Activated T-cell treated with anti-CD3 and anti-CD28 coated beads, Interleukin-2, amount 50 U/mL, for 24 hours (primary cell): ENCODE measurements around the gene RNF186.
A peak's percentile ranks its signal among the peaks of the same experiment; 100 is the strongest.

Experiments
- DNase-seq: peaks from one replicate; pipeline ENCODE4 v3.0.0-alpha.2; 2020
- H3K27ac Mint-ChIP-seq: 2 replicates; pipeline ENCODE4 v1.8.0; 2020; ENCODE audit warnings: mild to moderate bottlenecking, mixed read lengths
- H3K27me3 Mint-ChIP-seq: 2 replicates; pipeline ENCODE4 v1.8.0; 2020; ENCODE audit warnings: mixed read lengths
- H3K36me3 Mint-ChIP-seq: 2 replicates; pipeline ENCODE4 v1.8.0; 2020; ENCODE audit warnings: low read depth, mixed read lengths
- H3K4me1 Mint-ChIP-seq: 2 replicates; pipeline ENCODE4 v1.8.0; 2020; ENCODE audit warnings: low read depth, mixed read lengths
- H3K4me3 Mint-ChIP-seq: 2 replicates; pipeline ENCODE4 v1.8.0; 2020; ENCODE audit warnings: mild to moderate bottlenecking, moderate library complexity, mixed read lengths
- H3K9me3 Mint-ChIP-seq: 2 replicates; pipeline ENCODE4 v1.8.0; 2020; ENCODE audit warnings: mixed read lengths

Gene RNF186

DNA sequence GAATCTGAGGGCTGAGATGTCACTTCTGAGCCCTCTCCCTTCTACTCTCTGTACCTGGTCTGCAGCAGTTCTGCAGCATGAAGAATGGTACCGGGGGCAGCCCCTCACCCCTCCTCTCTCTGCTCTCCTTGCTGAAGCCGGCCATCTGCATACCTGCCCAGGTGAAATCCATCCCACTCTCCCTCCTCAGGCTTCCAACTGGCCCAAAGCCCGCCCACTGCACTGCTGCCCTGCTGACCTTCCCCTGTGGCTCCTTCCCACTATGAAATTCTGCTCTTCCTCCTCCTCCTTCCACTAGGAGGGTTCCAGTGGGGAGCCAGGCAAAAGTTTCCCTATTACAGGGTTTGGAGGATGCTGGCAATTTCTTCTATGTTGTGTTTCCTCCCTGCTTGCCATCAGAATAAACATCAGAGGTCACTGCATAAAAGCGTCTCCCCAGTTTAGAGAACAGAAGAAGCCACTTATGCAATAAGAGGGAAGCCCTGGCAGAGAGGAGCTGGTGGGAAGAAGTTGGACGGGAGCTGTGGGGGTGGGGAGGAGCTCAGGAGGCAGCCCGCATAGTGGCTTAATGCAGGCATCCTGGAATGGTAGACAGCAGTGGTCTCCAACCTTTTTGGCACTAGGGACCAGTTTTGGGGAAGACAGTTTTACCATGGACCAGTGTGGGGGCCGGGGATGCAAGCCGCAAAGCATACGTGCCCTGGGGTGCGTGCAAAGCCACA is 45.7 kb downstream of the RNF186 start:
- H3K36me3 Mint-ChIP-seq = peaks cover 65% of the 10 kb centered on the region
- H3K9me3 Mint-ChIP-seq = no peaks in the 10 kb centered on the region
- no peak overlapping the region for H3K4me3 Mint-ChIP-seq
- no peaks in the 10 kb centered on the region for H3K27me3 Mint-ChIP-seq
- H3K27ac Mint-ChIP-seq = no peak overlapping the region
- H3K4me1 Mint-ChIP-seq = peaks cover 21% of the 10 kb centered on the region
- DNase-seq = no peak

DNA sequence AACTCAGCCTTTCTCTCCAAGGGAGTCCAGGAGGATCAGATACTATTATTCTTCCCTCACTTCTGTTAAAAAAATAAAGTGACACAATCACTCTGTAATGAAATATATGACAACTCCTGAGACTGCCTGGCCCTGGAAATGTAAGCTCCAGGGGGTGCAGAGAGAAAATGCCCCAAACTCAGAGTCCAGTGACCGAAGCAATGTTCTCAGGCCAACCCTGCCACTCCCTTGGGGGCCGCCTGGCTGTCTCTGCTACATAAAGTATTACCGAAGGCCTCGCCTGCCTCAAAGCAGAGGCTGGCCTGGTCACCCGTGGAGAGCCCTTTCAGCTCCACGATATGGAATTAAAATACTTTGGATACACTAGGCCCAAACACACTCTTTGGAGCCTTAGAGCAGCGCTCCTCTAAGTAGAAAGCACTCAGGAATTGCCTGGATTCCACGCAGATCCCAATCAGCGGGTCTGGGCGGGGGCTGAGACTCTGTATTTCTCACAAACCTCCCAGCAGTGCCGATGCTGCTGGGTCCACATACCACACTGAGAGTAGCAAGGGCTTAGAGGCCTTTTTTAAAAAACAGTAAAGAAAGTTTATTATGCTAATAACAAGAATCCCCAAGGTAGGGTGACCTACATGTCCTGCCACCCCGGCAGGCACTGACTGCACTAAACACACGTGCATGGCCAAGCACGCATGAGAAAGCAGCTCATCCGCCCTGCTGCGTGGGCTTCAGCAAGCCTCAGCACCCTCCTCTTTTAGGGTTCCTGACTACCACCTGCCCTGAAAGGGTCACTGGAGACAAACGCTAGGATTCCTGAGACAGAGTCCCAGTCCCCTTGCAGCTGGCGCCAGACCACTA is 46.5 kb downstream of the RNF186 start:
- no peak overlapping the region for H3K27ac Mint-ChIP-seq
- no peak for DNase-seq
- H3K27me3 Mint-ChIP-seq = no peaks in the 10 kb centered on the region
- H3K9me3 Mint-ChIP-seq = no peaks in the 10 kb centered on the region
- no peak overlapping the region for H3K4me3 Mint-ChIP-seq
- peaks cover 23% of the 10 kb centered on the region for H3K4me1 Mint-ChIP-seq
- peaks cover 60% of the 10 kb centered on the region for H3K36me3 Mint-ChIP-seq

DNA sequence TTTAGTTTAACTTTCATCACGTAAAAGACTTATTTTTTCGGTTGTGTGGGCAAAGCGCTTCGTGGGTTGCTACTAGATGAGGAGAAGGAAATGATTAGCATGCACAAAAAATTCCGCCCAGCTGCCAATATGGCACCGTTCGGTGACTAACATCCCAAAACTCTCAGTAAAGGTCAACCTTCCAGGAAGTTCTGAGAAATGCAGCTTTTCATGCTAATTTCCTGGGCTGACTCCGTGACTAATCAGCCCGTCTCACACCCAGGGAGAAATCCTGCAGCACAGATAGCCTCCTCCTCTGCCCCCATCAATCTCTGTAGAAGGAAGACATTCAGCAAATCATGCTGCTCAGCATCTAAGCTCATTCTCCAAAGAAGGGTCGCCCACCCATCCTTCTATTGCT is 49.5 kb downstream of the RNF186 start:
- peaks cover 23% of the 10 kb centered on the region for H3K4me1 Mint-ChIP-seq
- no peaks in the 10 kb centered on the region for H3K27me3 Mint-ChIP-seq
- H3K36me3 Mint-ChIP-seq = peaks cover 40% of the 10 kb centered on the region
- no peak overlapping the region for H3K4me3 Mint-ChIP-seq
- no peaks in the 10 kb centered on the region for H3K9me3 Mint-ChIP-seq
- H3K27ac Mint-ChIP-seq = peak overlapping the region; percentile 66
- peak; percentile 44 for DNase-seq

DNA sequence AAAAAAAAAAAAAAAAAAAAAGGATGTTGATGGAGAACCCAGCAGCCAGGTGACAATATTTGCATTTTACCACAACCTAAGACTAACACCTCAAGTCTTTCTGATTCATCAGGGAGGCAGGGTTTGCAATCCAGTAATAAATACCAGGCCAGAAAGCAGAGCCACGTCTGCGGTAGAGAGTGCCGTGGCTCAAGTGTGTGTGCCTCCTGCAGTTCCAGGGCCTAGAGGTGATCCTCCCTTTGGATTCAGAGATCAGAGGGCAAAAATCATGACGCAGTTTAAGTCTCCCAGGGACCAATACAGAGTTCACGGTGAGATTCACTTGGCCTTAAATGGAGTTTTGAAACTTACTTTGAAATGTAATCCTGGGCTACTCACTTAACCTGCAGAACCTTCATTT is 50.2 kb downstream of the RNF186 start:
- peak overlapping the region; percentile 66 for H3K27ac Mint-ChIP-seq
- peaks cover 33% of the 10 kb centered on the region for H3K36me3 Mint-ChIP-seq
- no peaks in the 10 kb centered on the region for H3K27me3 Mint-ChIP-seq
- H3K4me3 Mint-ChIP-seq = peak overlapping the region; percentile 6
- DNase-seq = no peak
- H3K4me1 Mint-ChIP-seq = peaks cover 23% of the 10 kb centered on the region
- H3K9me3 Mint-ChIP-seq = no peaks in the 10 kb centered on the region
